Progenitor cell of endocrine pancreas (in vitro differentiated cells): ENCODE results near the gene APOH. TPM values are rescaled to one million over a fixed set of nuclear protein-coding genes. Genes with fewer than 3 reads are reported as not detected.
A peak's percentile ranks its signal among the peaks of the same experiment; 100 is the strongest.
"Not testable (repeated sequence)": the region's sequence is repeated elsewhere in the genome, so short reads cannot be mapped to it uniquely, and the experiment has no call there.

Experiments
- DNase-seq: peaks from one replicate; pipeline ENCODE4 v3.0.0; 2021; ENCODE audit warnings: low spot score; ENCODE audit not compliant: unreplicated experiment
- H3K27ac Mint-ChIP-seq: 2 replicates; pipeline ENCODE4 v1.8.0; 2021; ENCODE audit warnings: mild to moderate bottlenecking, moderate library complexity, mixed read lengths
- H3K27me3 Mint-ChIP-seq: 2 replicates; pipeline ENCODE4 v1.8.0; 2021; ENCODE audit warnings: mixed read lengths
- H3K36me3 Mint-ChIP-seq: 2 replicates; pipeline ENCODE4 v1.8.0; 2022; ENCODE audit warnings: mixed read lengths; ENCODE audit not compliant: insufficient read depth
- H3K4me1 Mint-ChIP-seq: 2 replicates; pipeline ENCODE4 v1.8.0; 2021; ENCODE audit warnings: low read depth, mixed read lengths
- H3K4me3 Mint-ChIP-seq: 2 replicates; pipeline ENCODE4 v1.8.0; 2021; ENCODE audit warnings: low read depth, mild to moderate bottlenecking, moderate library complexity, mixed read lengths
- H3K9me3 Mint-ChIP-seq: 2 replicates; pipeline ENCODE4 v1.8.0; 2021; ENCODE audit warnings: low read depth, mixed read lengths
- total RNA-seq: library from RNA; stranded (reverse); gene quantifications from 2 replicates; pipeline ENCODE4 v1.2.1, GENCODE V29; 2021
- TF ChIP-seq, protein P1 (sequence below): fragments of 200-600 bp; sonication (generic); IDR thresholded peaks from one replicate; pipeline ENCODE4 v1.5.0; 2021; ENCODE audit warnings: antibody characterized with exemption, mild to moderate bottlenecking; ENCODE audit not compliant: unreplicated experiment

APOH gene
- total RNA-seq, 1 donor from 2014 or later, result 0.57 TPM

DNA sequence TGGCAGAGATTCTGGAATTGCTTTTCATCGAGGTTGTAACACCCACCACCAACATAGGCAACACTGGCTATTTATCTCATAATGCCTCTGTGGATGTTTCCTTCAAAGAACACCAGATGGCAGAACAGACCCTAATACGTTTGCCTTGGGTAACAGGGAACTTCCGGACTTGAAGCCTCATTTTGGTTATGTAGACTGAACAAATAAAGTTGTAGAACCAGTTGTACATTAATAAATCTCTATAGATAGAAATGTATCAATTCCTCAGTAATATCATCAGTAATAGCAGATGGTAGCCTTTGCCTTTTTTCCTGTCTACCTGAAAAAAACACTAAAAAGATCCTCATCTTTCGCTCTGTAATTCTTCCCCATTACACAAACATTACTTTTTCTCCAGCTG lies 25.9 kb upstream of the APOH start:
- TF ChIP-seq, protein P1, sequence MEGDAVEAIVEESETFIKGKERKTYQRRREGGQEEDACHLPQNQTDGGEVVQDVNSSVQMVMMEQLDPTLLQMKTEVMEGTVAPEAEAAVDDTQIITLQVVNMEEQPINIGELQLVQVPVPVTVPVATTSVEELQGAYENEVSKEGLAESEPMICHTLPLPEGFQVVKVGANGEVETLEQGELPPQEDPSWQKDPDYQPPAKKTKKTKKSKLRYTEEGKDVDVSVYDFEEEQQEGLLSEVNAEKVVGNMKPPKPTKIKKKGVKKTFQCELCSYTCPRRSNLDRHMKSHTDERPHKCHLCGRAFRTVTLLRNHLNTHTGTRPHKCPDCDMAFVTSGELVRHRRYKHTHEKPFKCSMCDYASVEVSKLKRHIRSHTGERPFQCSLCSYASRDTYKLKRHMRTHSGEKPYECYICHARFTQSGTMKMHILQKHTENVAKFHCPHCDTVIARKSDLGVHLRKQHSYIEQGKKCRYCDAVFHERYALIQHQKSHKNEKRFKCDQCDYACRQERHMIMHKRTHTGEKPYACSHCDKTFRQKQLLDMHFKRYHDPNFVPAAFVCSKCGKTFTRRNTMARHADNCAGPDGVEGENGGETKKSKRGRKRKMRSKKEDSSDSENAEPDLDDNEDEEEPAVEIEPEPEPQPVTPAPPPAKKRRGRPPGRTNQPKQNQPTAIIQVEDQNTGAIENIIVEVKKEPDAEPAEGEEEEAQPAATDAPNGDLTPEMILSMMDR, result peak; percentile 76
- DNase-seq, result no peak
- no peak overlapping the region for H3K27ac Mint-ChIP-seq
- H3K4me3 Mint-ChIP-seq, result no peak overlapping the region
- H3K9me3 Mint-ChIP-seq, result no peaks in the 10 kb centered on the region
- H3K4me1 Mint-ChIP-seq, result peaks cover 4% of the 10 kb centered on the region
- no peaks in the 10 kb centered on the region for H3K27me3 Mint-ChIP-seq
- no peaks in the 10 kb centered on the region for H3K36me3 Mint-ChIP-seq

DNA sequence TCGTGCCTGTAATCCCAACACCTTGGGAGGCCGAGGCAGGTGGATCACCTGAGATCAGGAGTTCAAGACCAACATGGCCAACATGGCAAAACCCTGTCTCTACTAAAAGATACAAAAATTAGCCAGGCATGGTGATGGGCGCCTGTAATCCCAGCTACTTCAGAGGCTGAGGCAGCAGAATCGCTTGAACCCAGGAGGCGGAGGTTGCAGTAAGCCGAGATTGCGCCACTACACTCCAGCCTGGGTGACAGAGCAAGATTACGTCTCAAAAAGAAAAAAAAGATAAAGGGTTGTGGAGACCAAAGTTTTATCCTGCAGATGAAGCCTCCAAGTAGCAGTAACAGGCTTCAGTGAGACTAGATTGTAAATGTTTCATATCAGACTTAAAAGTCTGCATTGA lies 24.2 kb upstream of the APOH start:
- not testable (repeated sequence) for H3K9me3 Mint-ChIP-seq, H3K4me3 Mint-ChIP-seq, DNase-seq, H3K27me3 Mint-ChIP-seq, H3K27ac Mint-ChIP-seq, H3K36me3 Mint-ChIP-seq, H3K4me1 Mint-ChIP-seq

DNA sequence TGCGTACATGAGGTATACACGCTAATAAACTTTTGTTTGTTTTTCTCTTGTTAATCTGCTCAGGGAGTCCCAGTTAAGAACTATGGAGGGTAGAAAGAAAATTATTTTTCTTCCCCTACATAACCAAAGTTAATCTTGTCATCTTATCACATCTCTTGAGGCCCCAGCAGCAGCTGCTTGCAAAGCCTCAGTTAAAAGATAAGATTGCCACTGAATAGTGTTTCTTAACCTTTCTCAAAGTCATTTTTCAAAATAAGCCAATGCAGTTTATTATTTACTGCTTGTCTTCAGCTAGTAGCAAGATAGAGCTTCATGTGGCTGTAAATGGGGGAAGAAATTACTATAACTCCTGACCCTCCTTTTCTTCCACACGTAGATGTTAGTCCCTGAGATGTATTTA lies 21.5 kb upstream of the APOH start:
- H3K4me3 Mint-ChIP-seq, result no peak overlapping the region
- TF ChIP-seq, protein P1, result no peak
- no peaks in the 10 kb centered on the region for H3K9me3 Mint-ChIP-seq
- H3K36me3 Mint-ChIP-seq, result no peaks in the 10 kb centered on the region
- no peak for DNase-seq
- no peak overlapping the region for H3K27ac Mint-ChIP-seq
- peaks cover 4% of the 10 kb centered on the region for H3K4me1 Mint-ChIP-seq
- H3K27me3 Mint-ChIP-seq, result no peaks in the 10 kb centered on the region

DNA sequence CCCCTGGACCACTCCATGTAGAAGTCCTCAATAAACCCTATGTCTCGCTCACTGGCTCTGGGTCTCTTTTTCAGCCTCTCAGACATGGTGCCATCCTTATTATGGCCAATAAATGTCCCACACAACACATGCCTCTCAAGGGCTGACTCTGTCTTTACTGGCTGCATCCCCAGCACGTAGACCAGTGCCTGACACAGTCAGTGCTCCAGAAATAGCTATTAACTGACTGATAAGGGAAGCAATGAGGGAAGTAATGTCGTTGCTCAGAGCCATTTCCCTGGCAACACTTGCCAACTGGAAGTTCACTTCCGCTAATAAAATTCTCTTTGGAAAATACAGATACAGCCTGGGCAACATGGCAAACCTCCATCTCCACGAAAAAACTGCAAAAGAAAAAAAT lies 19.1 kb upstream of the APOH start:
- Mint-ChIP-seq H3K27me3 (no peaks in the 10 kb centered on the region), H3K36me3 (no peaks in the 10 kb centered on the region), H3K9me3 (no peaks in the 10 kb centered on the region), H3K4me3 (no peak overlapping the region), H3K27ac (no peak overlapping the region), H3K4me1 (peaks cover 8% of the 10 kb centered on the region)
- no peak for DNase-seq
- TF ChIP-seq, protein P1, result no peak

DNA sequence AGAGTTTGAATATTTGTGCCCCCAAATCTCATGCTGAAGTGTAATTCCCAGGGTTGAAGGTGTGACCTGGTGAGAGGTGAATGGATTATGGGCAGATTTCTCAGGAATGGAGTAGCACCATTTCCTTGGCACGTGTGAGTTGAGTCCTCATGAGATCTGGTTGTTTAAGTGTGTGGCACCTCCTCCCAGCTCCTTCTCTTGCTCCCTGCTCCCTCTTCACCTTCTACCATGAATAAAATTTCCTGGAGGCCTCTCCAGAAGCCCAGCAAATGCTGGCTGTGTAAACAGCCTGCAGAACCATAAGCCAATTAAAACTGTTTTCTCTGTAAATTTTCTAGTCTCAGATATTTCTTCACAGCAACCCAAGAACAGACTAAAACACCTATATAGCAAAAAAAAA lies 12.6 kb upstream of the APOH start:
- no peak overlapping the region for H3K4me3 Mint-ChIP-seq
- DNase-seq, result no peak
- TF ChIP-seq, protein P1, result no peak
- H3K4me1 Mint-ChIP-seq, result peaks cover 4% of the 10 kb centered on the region
- no peaks in the 10 kb centered on the region for H3K27me3 Mint-ChIP-seq
- H3K9me3 Mint-ChIP-seq, result no peaks in the 10 kb centered on the region
- H3K27ac Mint-ChIP-seq, result no peak overlapping the region
- H3K36me3 Mint-ChIP-seq, result no peaks in the 10 kb centered on the region

DNA sequence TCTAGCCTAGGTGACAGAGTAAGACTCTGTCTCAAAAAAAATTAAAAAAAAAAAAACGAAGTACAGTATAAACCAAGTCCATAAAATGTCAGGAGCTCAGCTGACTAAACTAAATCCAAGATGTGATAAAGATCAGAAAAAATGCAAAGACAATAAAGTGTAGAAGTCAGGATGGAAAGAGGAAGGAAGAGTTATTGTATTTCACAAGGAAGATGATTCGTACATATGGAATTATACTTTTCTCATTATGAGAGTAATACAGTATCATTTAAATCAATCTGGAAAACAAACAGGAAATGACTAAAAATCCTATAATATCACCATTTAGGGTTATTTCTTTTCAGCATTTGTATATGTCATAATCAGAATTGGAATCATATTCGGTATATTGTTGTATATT lies 11.4 kb upstream of the APOH start:
- no peaks in the 10 kb centered on the region for H3K9me3 Mint-ChIP-seq
- H3K36me3 Mint-ChIP-seq, result no peaks in the 10 kb centered on the region
- H3K4me3 Mint-ChIP-seq, result no peak overlapping the region
- no peak overlapping the region for H3K27ac Mint-ChIP-seq
- H3K4me1 Mint-ChIP-seq, result peaks cover 4% of the 10 kb centered on the region
- H3K27me3 Mint-ChIP-seq, result no peaks in the 10 kb centered on the region
- TF ChIP-seq, protein P1, result no peak
- no peak for DNase-seq
